A549 treated with RU486 at 1 μM for 4 hours (cell line): ENCODE results near the gene TNNT2. TPM values are rescaled to one million over a fixed set of nuclear protein-coding genes. Genes with fewer than 3 reads are reported as not detected.

ENCODE experiments used
- total RNA-seq: library from RNA; stranded (reverse); fragments of 200-300 nt; extraction: Qiagen RNA extraction; gene quantifications from 5 replicates; pipeline ENCODE4 v1.2.3, GENCODE V29; 2022; ENCODE audit warnings: low read depth

Gene TNNT2
- 0.17 to 0.27 TPM in 2 of 5 replicates, not detected in the others for total RNA-seq

GRCh38 chr1:201377611-201378092 lies at the start of gene TNNT2:
TSS of gene TNNT2 (minus strand) at chr1:201377680. CDS start at chr1:201373254, 4,426 bp downstream.

GRCh38 chr1:201399018-201399351 lies 21.5 kb upstream of the TNNT2 start, which contains the start of gene LAD1:
TSS of gene LAD1 (minus strand) at chr1:201399324. CDS start at chr1:201399306, 18 bp downstream.

Other genes with a start within 250 kb of the TNNT2 start
- gene TMEM9, start 223.2 kb downstream of the TNNT2 start, total RNA-seq = 79.8 to 94.6 TPM (median 86.7 TPM) in 5 replicates
- 0.69 to 1.1 TPM (median 0.78 TPM) in 5 replicates for gene IGFN1, start 186.9 kb downstream of the TNNT2 start, total RNA-seq
- gene PKP1, start 94.2 kb downstream of the TNNT2 start, total RNA-seq = 0.02 to 0.08 TPM (median 0.05 TPM) in 5 replicates
- gene LAD1, start 21.6 kb upstream of the TNNT2 start, total RNA-seq = 0.59 to 0.92 TPM (median 0.69 TPM) in 5 replicates
- not detected in 5 replicates for gene TNNI1, start 44.0 kb upstream of the TNNT2 start, total RNA-seq
- gene PHLDA3, start 91.5 kb upstream of the TNNT2 start, total RNA-seq = 92.4 to 183 TPM (median 173 TPM) in 5 replicates
- 414 to 636 TPM (median 428 TPM) in 5 replicates for gene CSRP1, start 129.4 kb upstream of the TNNT2 start, total RNA-seq
- gene NAV1, start 161.4 kb upstream of the TNNT2 start, total RNA-seq = 6.3 to 13.7 TPM (median 10.3 TPM) in 5 replicates